Cardiac muscle cell (in vitro differentiated cells and primary cell): ENCODE data around the gene SOCS1. TPM values are rescaled to one million over a fixed set of nuclear protein-coding genes. Genes with fewer than 3 reads are reported as not detected.

Experiments used
- DNase-seq, 2 donors: peaks; one replicate each; pipeline versions ENCODE4 v3.0.0 to v3.0.0-alpha.2; 2010 to 2017; ENCODE audit warnings: low read depth in 1 of 2, low spot score in 1 of 2
- H3K27ac ChIP-seq: fragments of 200-600 bp; sonication (generic); 2 replicates; pipeline ENCODE4 v1.5.1; 2016
- H3K27me3 ChIP-seq: fragments of 200-600 bp; sonication (generic); 2 replicates; pipeline ENCODE4 v1.6.0; 2016; ENCODE audit warnings: control low read depth
- H3K36me3 ChIP-seq: fragments of 200-600 bp; sonication (generic); 2 replicates; pipeline ENCODE4 v1.5.1; 2016; ENCODE audit warnings: control low read depth
- H3K4me1 ChIP-seq: fragments of 200-600 bp; sonication (generic); 2 replicates; pipeline ENCODE4 v1.8.1; 2017; ENCODE audit warnings: low read depth, mild to moderate bottlenecking, mixed run types
- H3K4me3 ChIP-seq: fragments of 200-600 bp; sonication (generic); 2 replicates; pipeline ENCODE4 v1.5.1; 2016; ENCODE audit warnings: mild to moderate bottlenecking
- H3K9me3 ChIP-seq: fragments of 200-600 bp; sonication (generic); 2 replicates; pipeline ENCODE4 v1.5.1; 2017; ENCODE audit warnings: low read depth, mild to moderate bottlenecking, control low read depth
- CTCF ChIP-seq: IDR thresholded peaks from 2 replicates; pipeline ENCODE4 v1.5.1; 2012; ENCODE audit warnings: low read depth, mild to moderate bottlenecking, low read length
- polyA plus RNA-seq: library from polyadenylated mRNA; unstranded; fragments of >200 nt; fragmentation: Nextera tagmentation; extraction: Ambion mirVana; gene quantifications from 2 replicates; pipeline ENCODE4 v1.2.1, GENCODE V29; 2016
- total RNA-seq: library from RNA; depleted of rRNA; stranded (reverse); fragments of >200 nt; gene quantifications from 2 replicates; pipeline ENCODE4 v1.2.3, GENCODE V29; 2016

Gene SOCS1
- total and polyA plus RNA-seq, 2 experiments from 2014 or later = 3.6 to 11.0 TPM

GRCh38 chr16:11272921-11273720, 17.1 kb upstream of the SOCS1 start, which contains the start of gene PRM3:
Gene PRM3, minus strand, starts transcription at chr16:11273629. Its CDS starts 34 bp downstream, at chr16:11273595.
- H3K4me1 ChIP-seq = no peaks in the 10 kb centered on the region
- no peak for TF ChIP-seq CTCF
- no peak within 1 kb of the TSS for H3K27ac ChIP-seq

GRCh38 chr16:11272484-11272883, 16.5 kb upstream of the SOCS1 start:
- Histone ChIP-seq H3K9me3 (no peaks in the 10 kb centered on the region), H3K4me3 (no peak overlapping the region), H3K4me1 (no peaks in the 10 kb centered on the region), H3K36me3 (no peaks in the 10 kb centered on the region), H3K27me3 (no peaks in the 10 kb centered on the region), H3K27ac (no peak overlapping the region)
- no peak for DNase-seq
- TF ChIP-seq CTCF = no peak

More at GRCh38 chr16:11272921-11273720, 17.1 kb upstream of the SOCS1 start, which contains the start of gene PRM3:
- Histone ChIP-seq H3K9me3 (no peaks in the 10 kb centered on the region), H3K27me3 (no peaks in the 10 kb centered on the region), H3K36me3 (no peaks in the 10 kb centered on the region), H3K4me3 (no peak within 1 kb of the TSS)
- no peak for DNase-seq

DNA sequence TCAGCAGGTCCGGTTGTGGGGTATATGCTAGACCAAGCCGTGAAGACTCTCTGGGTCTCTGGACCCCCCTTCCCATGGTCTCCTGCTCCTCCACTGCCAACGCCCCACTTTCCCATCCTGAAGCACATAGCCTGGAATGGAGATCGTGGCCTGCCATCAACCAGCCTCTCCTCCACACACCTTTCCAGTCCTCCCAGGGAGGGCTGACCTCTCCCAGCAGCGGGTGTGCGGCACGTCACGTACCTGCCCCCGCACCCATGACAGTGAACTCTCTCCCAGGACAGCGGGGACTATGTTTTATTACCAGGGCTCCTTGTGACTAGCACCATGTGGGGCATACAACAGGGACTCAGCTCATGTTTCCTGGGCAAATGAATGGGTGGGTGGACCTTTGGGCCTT, 15.6 kb upstream of the SOCS1 start:
- Histone ChIP-seq H3K9me3 (no peaks in the 10 kb centered on the region), H3K27me3 (no peaks in the 10 kb centered on the region), H3K27ac (no peak overlapping the region), H3K4me3 (no peak overlapping the region), H3K36me3 (no peaks in the 10 kb centered on the region), H3K4me1 (no peaks in the 10 kb centered on the region)
- no peak for TF ChIP-seq CTCF
- no peak for DNase-seq

DNA sequence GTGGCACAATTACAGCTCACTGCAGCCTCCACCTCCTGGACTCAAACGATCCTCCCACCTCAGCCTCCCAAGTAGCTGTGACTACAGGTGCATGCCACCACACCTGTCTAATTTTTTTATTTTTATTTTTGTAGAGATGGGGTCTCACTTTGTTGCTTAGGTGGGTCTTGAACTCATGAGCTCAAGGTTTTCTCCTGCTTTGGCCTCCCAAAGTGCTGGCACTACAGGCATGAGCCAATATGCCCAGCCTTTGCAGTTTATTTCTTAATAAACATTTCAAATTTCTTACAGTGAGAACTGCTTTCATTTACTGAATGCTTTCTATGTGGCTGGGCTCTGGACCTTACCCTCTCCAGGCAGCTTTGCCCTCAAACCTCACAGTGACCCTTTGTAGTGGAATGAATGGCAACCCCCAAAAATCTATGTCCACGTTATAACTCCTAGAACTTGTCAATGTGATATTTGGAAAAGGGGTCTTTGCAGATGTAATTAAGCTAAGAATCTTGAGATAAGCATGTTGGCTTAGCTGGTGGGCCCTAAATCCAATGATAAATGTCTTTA, 14.7 kb upstream of the SOCS1 start:
- no peaks in the 10 kb centered on the region for H3K9me3 ChIP-seq
- no peaks in the 10 kb centered on the region for H3K4me1 ChIP-seq
- no peak overlapping the region for H3K27ac ChIP-seq
- no peak for DNase-seq
- no peak overlapping the region for H3K4me3 ChIP-seq
- H3K27me3 ChIP-seq = no peaks in the 10 kb centered on the region
- no peaks in the 10 kb centered on the region for H3K36me3 ChIP-seq
- no peak for TF ChIP-seq CTCF

- no peaks in the 10 kb centered on the region for H3K27me3 ChIP-seq
- no peak for DNase-seq
- H3K36me3 ChIP-seq = no peaks in the 10 kb centered on the region
- H3K4me3 ChIP-seq = no peak within 1 kb of the TSS
- H3K9me3 ChIP-seq = no peaks in the 10 kb centered on the region
- no peak within 1 kb of the TSS for H3K27ac ChIP-seq
- no peak for TF ChIP-seq CTCF
- H3K4me1 ChIP-seq = no peaks in the 10 kb centered on the region
These were observed 12.9 kb upstream of the SOCS1 start, which contains the start of gene TNP2 for GRCh38 chr16:11268921-11269375. Gene TNP2, minus strand, starts transcription at chr16:11269325. Its CDS starts 63 bp downstream, at chr16:11269262.
